CD4-positive, alpha-beta T cell (primary cell): ENCODE results near the gene AMBRA1. TPM values are rescaled to one million over a fixed set of nuclear protein-coding genes. Genes with fewer than 3 reads are reported as not detected.

Source experiments
- ATAC-seq: fragments of 200-7000 bp; cut with Tn5 transposase; one replicate; pipeline ENCODE4 v1.10.0; 2022; ENCODE audit warnings: mild to moderate bottlenecking; ENCODE audit not compliant: poor library complexity
- CTCF ChIA-PET: fragments of 350-600 bp; sonication (Branson Sonifier 250); formaldehyde crosslinking; loops from one replicate; lab custom pipeline; 2021; ENCODE audit warnings: antibody characterized with exemption, inconsistent platforms; lab: Charles Lee
- POLR2A ChIA-PET: fragments of 350-600 bp; sonication (Branson Sonifier 250); formaldehyde crosslinking; loops from one replicate; lab custom pipeline; 2021; ENCODE audit warnings: antibody characterized with exemption, inconsistent platforms; lab: Charles Lee
- DNase-seq, 14 experiments: peaks; one replicate each; pipeline ENCODE4 v3.0.0-alpha.2; 2013 to 2020; ENCODE audit warnings: mixed read lengths in 2 of 14
- H3K27ac ChIP-seq, 2 donors: one replicate each; pipeline versions ENCODE4 v1.5.1 to v1.7.0; 2013; ENCODE audit warnings: low read length in 2 of 2, low read depth in 1 of 2, mild to moderate bottlenecking in 1 of 2
- H3K27me3 ChIP-seq, 2 experiments: 1 replicate in 1 of 2; 2 replicates in 1 of 2; pipeline versions ENCODE4 v1.6.1 to v1.7.0; 2013; ENCODE audit warnings: low read length in 2 of 2, control low read depth in 1 of 2, mild to moderate bottlenecking in 1 of 2, moderate library complexity in 1 of 2; ENCODE audit not compliant: insufficient read depth in 2 of 2, control insufficient read depth in 1 of 2
- H3K36me3 ChIP-seq: one replicate; pipeline ENCODE4 v1.6.1; 2013; ENCODE audit warnings: low read length, control low read depth; ENCODE audit not compliant: insufficient read depth
- H3K4me1 ChIP-seq: one replicate; pipeline ENCODE4 v1.6.1; 2013; ENCODE audit warnings: low read length, control low read depth; ENCODE audit not compliant: insufficient read depth
- H3K4me3 ChIP-seq: one replicate; pipeline ENCODE4 v1.5.1; 2013; ENCODE audit warnings: mild to moderate bottlenecking, low read length, moderate library complexity
- H3K9me3 ChIP-seq, 2 experiments: 1 replicate in 1 of 2; 2 replicates in 1 of 2; pipeline versions ENCODE4 v1.6.1 to v1.7.0; 2013; ENCODE audit warnings: low read length in 2 of 2, mild to moderate bottlenecking in 2 of 2, control low read depth in 1 of 2, moderate library complexity in 1 of 2; ENCODE audit not compliant: control insufficient read depth in 1 of 2, insufficient read depth in 1 of 2
- H3K27ac Mint-ChIP-seq: one replicate; pipeline ENCODE4 v1.8.0; 2020; ENCODE audit warnings: mixed read lengths
- H3K27me3 Mint-ChIP-seq: one replicate; pipeline ENCODE4 v1.8.0; 2021; ENCODE audit warnings: mixed read lengths
- H3K36me3 Mint-ChIP-seq: one replicate; pipeline ENCODE4 v1.8.0; 2021; ENCODE audit warnings: low read depth, mixed read lengths
- H3K4me1 Mint-ChIP-seq: one replicate; pipeline ENCODE4 v1.8.0; 2021; ENCODE audit warnings: low read depth, mixed read lengths
- H3K4me3 Mint-ChIP-seq: one replicate; pipeline ENCODE4 v1.8.0; 2020; ENCODE audit warnings: mild to moderate bottlenecking, mixed read lengths
- H3K9me3 Mint-ChIP-seq: one replicate; pipeline ENCODE4 v1.8.0; 2020; ENCODE audit warnings: mixed read lengths
- CTCF ChIP-seq: fragments of 200-600 bp; IDR thresholded peaks from one replicate; pipeline ENCODE4 v1.8.0; 2022; ENCODE audit warnings: antibody characterized with exemption, mild to moderate bottlenecking
- intact Hi-C, 2 experiments: fragments of 100-400 bp; cut with DNase I in 1 of 2; cut with micrococcal nuclease in 1 of 2; formaldehyde crosslinking; loops; one replicate each; pipeline versions ENCODE4 v1.15.1 to v1.9.0; 2023 to 2025; cut with DNase I, micrococcal nuclease
- microRNA-seq: library from miRNA; unstranded; fragments of <30 nt; microRNA quantifications from one replicate; pipeline ENCODE4 v1.2.0, GENCODE V29; 2021; ENCODE audit warnings: borderline microRNAs expressed, borderline replicate concordance
- total RNA-seq, 174 experiments: library from RNA in 2 of 174; stranded (reverse) in 2 of 174; gene quantifications; one replicate each; pipeline ENCODE4 v1.2.3 and lab custom pipeline; 2021 to 2026

The AMBRA1 gene
- total RNA-seq, 2 experiments from 2014 or later = 29.4 to 31.9 TPM

GRCh38 chr11:46346886-46347636, 246.8 kb downstream of the AMBRA1 start, which contains the start of gene DGKZ:
DGKZ (plus strand) TSS chr11:46347463; CDS start chr11:46347660, 197 bp downstream.
- H3K4me1 Mint-ChIP-seq = peaks cover 83% of the 10 kb centered on the region
- peak within 1 kb of the TSS; percentile 95 for H3K4me3 Mint-ChIP-seq
- H3K27ac Mint-ChIP-seq = peak within 1 kb of the TSS; percentile 89
- ChIA-PET POLR2A (interaction anchor here (1.0 to 14.3 kb wide), 6 partner anchors 11 to 247 kb away, joined by 3 to 266 read pairs (median 7); partner anchors contain the start of gene AMBRA1), CTCF (interaction anchor here (0.6 to 5.2 kb wide), 14 partner anchors 9 to 259 kb away, joined by 3 to 34 read pairs (median 7); no protein-coding TSS in a partner anchor)
- Histone ChIP-seq H3K4me1 (peaks cover 86% of the 10 kb centered on the region), H3K9me3 (no peaks in the 10 kb centered on the region), H3K27ac (peak within 1 kb of the TSS; percentile 44 to 73), H3K4me3 (peak within 1 kb of the TSS; percentile 99), H3K27me3 (no peaks in the 10 kb centered on the region), H3K36me3 (peaks cover 13% of the 10 kb centered on the region)
- intact Hi-C loops = loop anchor here (1.0 to 10.0 kb wide), 5 partner anchors 14 to 225 kb away; partner anchors contain the start of gene PHF21A (in 1 of the 2)
- ATAC-seq = peak; percentile 77
- H3K36me3 Mint-ChIP-seq = peaks cover 25% of the 10 kb centered on the region
- no peaks in the 10 kb centered on the region for H3K9me3 Mint-ChIP-seq
- peak; percentile 34 for TF ChIP-seq CTCF
- no peaks in the 10 kb centered on the region for H3K27me3 Mint-ChIP-seq
- DNase-seq = peak; percentile 77 to 97 (median 88)

Small RNAs within 50 kb of the gene (microRNA-seq; reads per million reads assigned to microRNA genes)
- gene MIR3160-1 (not detected), gene MIR3160-2 (not detected), gene MIR4688 (0.61 reads per million)

Other genes starting within 250 kb of the AMBRA1 start
- 100 to 1,000 TPM; 159 to 166 TPM for gene DGKZ, start 246.6 kb downstream of the AMBRA1 start, total RNA-seq
- gene MDK, start 212.4 kb downstream of the AMBRA1 start, total RNA-seq = 1 to 10 TPM; 5.5 to 6.5 TPM
- gene CHRM4, start 202.2 kb downstream of the AMBRA1 start, total RNA-seq = 1 to 10 TPM; 3.2 to 3.7 TPM
- gene HARBI1, start 23.2 kb upstream of the AMBRA1 start, total RNA-seq = 10 to 100 TPM; 18.2 to 18.7 TPM
- gene ATG13, start 23.5 kb upstream of the AMBRA1 start, total RNA-seq = 100 to 1,000 TPM in 1 of 2 experiments, 10 to 100 TPM in 1; 95.7 to 102 TPM
- 10 to 100 TPM; 33.7 to 36.3 TPM for gene ARHGAP1, start 106.6 kb upstream of the AMBRA1 start, total RNA-seq
- gene ZNF408, start 107.0 kb upstream of the AMBRA1 start, total RNA-seq = 10 to 100 TPM; 22.7 to 23.0 TPM
- gene F2, start 125.2 kb upstream of the AMBRA1 start, total RNA-seq = not detected